ENCODE data around the gene CHST4. TPM values are rescaled to one million over a fixed set of nuclear protein-coding genes. Genes with fewer than 3 reads are reported as not detected.

CHST4 gene
- total RNA-seq, 1 experiment from 2014 or later = 5.9 TPM

DNA sequence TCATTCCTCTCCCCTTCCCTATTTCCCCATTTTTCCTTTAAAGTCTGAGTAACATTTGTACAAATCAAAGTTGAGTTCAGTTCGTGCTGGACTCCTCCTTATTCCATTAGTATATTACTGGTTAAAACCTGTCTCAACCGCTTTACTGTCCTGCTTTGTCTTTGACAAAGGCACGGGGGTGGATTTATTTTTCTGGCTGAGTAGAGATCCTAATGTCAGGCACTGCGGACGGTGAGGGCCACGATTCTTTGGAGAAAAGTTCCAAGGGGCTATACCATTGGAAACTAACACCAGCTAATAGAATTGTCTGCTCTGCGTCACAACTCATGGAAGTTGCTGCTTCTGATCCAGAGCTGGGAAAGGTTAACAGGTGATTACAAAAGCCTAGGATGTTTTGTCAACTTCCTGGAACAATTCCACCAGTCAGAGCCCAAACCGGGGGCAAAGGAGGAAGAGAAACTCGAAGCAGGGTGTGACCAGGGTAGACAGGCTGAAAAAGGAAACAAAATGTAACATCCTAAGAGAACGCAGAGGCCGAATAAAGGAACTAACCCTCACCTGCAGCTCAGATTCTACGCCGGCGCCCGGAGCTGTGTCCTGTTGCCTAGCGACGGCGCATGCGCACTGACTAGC is 38.2 kb downstream of the CHST4 start:
- Histone ChIP-seq H2BK12ac (ENCODE audit: insufficient read length, low read depth, low read length) (no peak overlapping the region), H3T11ph (ENCODE audit: low read length) (no peak overlapping the region), H3K79me1 (ENCODE audit: insufficient read depth, low read depth, low read length, poor library complexity, severe bottlenecking) (no peaks in the 10 kb centered on the region), H2AK5ac (ENCODE audit: insufficient read length, low read length) (no peak overlapping the region), H4K91ac (ENCODE audit: insufficient read length, low read depth, low read length) (no peak overlapping the region), H3K4me2 (ENCODE audit: insufficient read depth, insufficient read length, low read length) (peak overlapping the region; percentile 74), H3K79me2 (ENCODE audit: insufficient read depth, low read length) (no peaks in the 10 kb centered on the region), H2BK20ac (ENCODE audit: low read depth, low read length, poor library complexity, severe bottlenecking) (no peak overlapping the region), H3K23me2 (ENCODE audit: insufficient read length, low read depth, low read length, poor library complexity, severe bottlenecking) (peaks cover 5% of the 10 kb centered on the region), H2BK15ac (ENCODE audit: low read depth, low read length) (no peak overlapping the region), H4K8ac (replicated peaks; ENCODE audit: insufficient read length, low read depth, low read length) (no peak overlapping the region), H3K14ac (ENCODE audit: insufficient read depth, low read length) (no peak overlapping the region), H2BK120ac (ENCODE audit: low read depth, low read length, poor library complexity, severe bottlenecking) (no peak overlapping the region), H3K9ac (ENCODE audit: extremely low read depth, insufficient read length, low read length) (peak overlapping the region; percentile 72), H3K27ac (ENCODE audit: insufficient read length, low read depth, low read length) (no peak overlapping the region), H3K56ac (ENCODE audit: insufficient read length, low read depth, low read length) (no peak overlapping the region), H4K20me1 (ENCODE audit: control insufficient read depth, insufficient read depth, insufficient read length) (no peaks in the 10 kb centered on the region), H3K4me1 (ENCODE audit: insufficient read depth, low read length) (no peaks in the 10 kb centered on the region), H3K18ac (ENCODE audit: insufficient read length, low read depth, low read length) (peak overlapping the region; percentile 68), H3K9me3 (ENCODE audit: control insufficient read depth, low read depth, low read length) (no peaks in the 10 kb centered on the region), H2BK5ac (ENCODE audit: insufficient read length, low read length) (no peak overlapping the region), H3K27me3 (ENCODE audit: insufficient read depth, low read length) (no peaks in the 10 kb centered on the region), H3K23ac (ENCODE audit: insufficient read length, low read depth, low read length) (no peak overlapping the region), H2AFZ (ENCODE audit: low read length) (peak overlapping the region; percentile 99), H3K4ac (ENCODE audit: low read depth, low read length) (no peak overlapping the region; the same call in 1 of the 2 replicates), H4K5ac (ENCODE audit: insufficient read length, low read depth, low read length) (peak overlapping the region; percentile 54)
- no peak for TF ChIP-seq CTCF (conservative IDR thresholded peaks at IDR 0.05)
- DNase-seq = no peak
- Mint-ChIP-seq H3K4me3 (peak overlapping the region; percentile 85 to 87), H3K27me3 (ENCODE audit: low read depth) (peaks cover 2% of the 10 kb centered on the region), H3K36me3 (ENCODE audit: insufficient read depth in 1 of 3, low read depth in 3 of 3) (peaks cover 1 to 13% (median 11%) of the 10 kb centered on the region in 3 experiments; a peak in 3 of 7 replicates), H3K27ac (peak overlapping the region; percentile 71 to 97 (median 81); a peak in 6 of 7 replicates), H3K4me1 (peaks cover 14 to 16% of the 10 kb centered on the region in 2 experiments), H3K9me3 (peaks cover 19% of the 10 kb centered on the region in 2 experiments)
- WGBS (ENCODE audit: extremely low coverage, insufficient read length, low lambda C conversion rate) = no CpG with 5 or more reads among the region's 19 CpGs
